Measurements from ENCODE around the gene RUFY3. TPM values are rescaled to one million over a fixed set of nuclear protein-coding genes. Genes with fewer than 3 reads are reported as not detected.

The RUFY3 gene
- total RNA-seq, 1 experiment from 2014 or later: 32.9 TPM

DNA sequence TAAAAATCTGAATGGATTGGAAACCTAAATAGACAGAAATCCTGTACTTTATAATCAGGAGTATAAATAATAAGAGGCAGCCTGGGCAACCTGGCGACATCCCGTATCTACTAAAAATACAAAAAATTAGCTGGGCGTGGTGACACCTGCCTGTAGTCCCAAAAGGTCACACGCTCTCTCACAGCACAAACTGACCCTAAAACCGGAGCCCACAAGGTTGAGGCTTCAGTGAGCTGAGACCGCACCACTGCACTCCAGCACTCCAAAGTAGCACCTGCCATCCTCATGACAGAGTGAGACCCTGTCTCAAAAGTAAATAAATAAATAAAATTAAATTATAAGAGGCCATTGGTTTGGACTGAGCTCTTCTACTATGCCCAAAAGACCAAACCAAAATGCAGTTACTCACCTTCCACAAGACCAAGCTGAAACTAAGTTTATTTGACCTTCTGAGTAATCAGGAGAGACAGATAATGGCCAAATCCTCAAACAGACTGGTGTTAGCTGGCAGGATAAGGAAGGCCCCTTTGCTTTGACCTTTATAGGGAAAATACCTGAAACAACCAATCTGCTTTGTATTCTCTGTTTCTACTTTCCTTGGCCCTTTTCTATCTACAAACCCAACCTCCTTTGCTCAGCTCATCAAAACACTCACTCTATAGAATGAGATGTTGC is 121.1 kb downstream of the RUFY3 start:
- Histone ChIP-seq H3K79me2 (ENCODE audit: insufficient read depth, low read length) (peaks cover 18% of the 10 kb centered on the region), H3K36me3 (ENCODE audit: control insufficient read depth in 1 of 2, insufficient read depth in 2 of 2, low read length in 2 of 2) (no peaks in the 10 kb centered on the region), H3K27ac (ENCODE audit: low read depth, low read length) (no peak overlapping the region), H2AFZ (ENCODE audit: low read depth, low read length, poor library complexity, severe bottlenecking) (no peak overlapping the region), H3K27me3 (ENCODE audit: insufficient read depth, low read length) (no peaks in the 10 kb centered on the region), H3K9me2 (ENCODE audit: insufficient read depth) (no peaks in the 10 kb centered on the region), H3K4me2 (ENCODE audit: low read length) (no peak overlapping the region), H3K4me1 (ENCODE audit: control insufficient read depth in 1 of 2, insufficient read depth in 2 of 2, low read length in 2 of 2) (peaks cover 0 to 6% of the 10 kb centered on the region in 2 experiments; a peak in 1 of 4 replicates), H3K4me3 (replicated peaks in 1 of 2; ENCODE audit: low read depth in 1 of 2, low read length in 2 of 2) (no peak overlapping the region), H3K9me3 (ENCODE audit: control insufficient read depth in 1 of 2, insufficient read depth in 1 of 2, low read depth in 1 of 2, low read length in 2 of 2) (no peaks in the 10 kb centered on the region), H4K20me1 (ENCODE audit: insufficient read depth) (peaks cover 4% of the 10 kb centered on the region; the same call in 1 of the 2 replicates), H3K9ac (ENCODE audit: low read length) (no peak overlapping the region)
- no peak for TF ChIP-seq POLR2AphosphoS5 (IDR thresholded peaks at IDR 0.05; ENCODE audit: low read depth, low read length)
- no peak for TF ChIP-seq SIN3A (IDR thresholded peaks at IDR 0.05; ENCODE audit: low read depth)
- no peak for TF ChIP-seq POLR2A (IDR thresholded peaks at IDR 0.05; ENCODE audit: borderline replicate concordance, extremely low read depth, insufficient read depth, insufficient read length)
- no peak for TF ChIP-seq JUND (IDR thresholded peaks at IDR 0.05)
- no peak for TF ChIP-seq CEBPB (IDR thresholded peaks at IDR 0.05; ENCODE audit: low read depth)
- no peak for TF ChIP-seq CBX3 (IDR thresholded peaks at IDR 0.05; ENCODE audit: low read depth)
- no peak for DNase-seq (ENCODE audit: low read depth, low spot score)
- ChIA-PET CTCF (no interaction called here), RAD21 (ENCODE audit: low non-redundant PET in 1 of 2, low total read pairs in 2 of 2, uncharacterized antibody in 2 of 2, unreplicated experiment in 2 of 2) (no interaction called here), POLR2A (no interaction called here)
- ATAC-seq: no peak
- intact Hi-C loops (cut with micrococcal nuclease): loop anchor here (5.0 kb wide), 1 partner anchor 149 kb away; the partner anchor contains the start of gene DCK
- BruUV-seq (replicated peaks): no TSS peak

DNA sequence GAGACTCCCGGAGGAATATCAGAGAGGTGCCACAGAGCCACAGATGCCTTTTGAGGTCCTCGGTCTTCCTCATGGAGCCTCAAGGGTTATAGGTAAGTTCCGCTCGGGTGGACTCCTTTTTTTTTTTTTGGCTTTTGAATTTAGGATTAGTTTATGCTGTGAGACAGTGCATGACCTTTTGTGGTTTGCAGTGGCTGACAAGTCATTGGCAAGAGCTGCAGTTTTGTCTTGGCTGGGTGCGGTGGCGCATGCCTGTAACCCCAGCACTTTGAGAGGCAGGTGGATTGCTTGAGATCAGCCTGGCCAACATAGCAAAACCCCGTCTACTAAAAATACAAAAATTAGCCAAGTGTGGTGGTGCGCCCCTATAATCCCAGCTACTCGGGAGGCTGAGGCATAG is 122.4 kb downstream of the RUFY3 start:
- ChIA-PET POLR2A (no interaction called here), RAD21 (ENCODE audit: low non-redundant PET in 1 of 2, low total read pairs in 2 of 2, uncharacterized antibody in 2 of 2, unreplicated experiment in 2 of 2) (no interaction called here), CTCF (no interaction called here)
- intact Hi-C loops (cut with micrococcal nuclease): loop anchor here (5.0 kb wide), 1 partner anchor 148 kb away; the partner anchor contains the start of gene DCK
- Histone ChIP-seq H4K20me1 (ENCODE audit: insufficient read depth) (no peaks in the 10 kb centered on the region), H3K9ac (ENCODE audit: low read length) (no peak overlapping the region), H3K27me3 (ENCODE audit: insufficient read depth, low read length) (no peaks in the 10 kb centered on the region), H2AFZ (ENCODE audit: low read depth, low read length, poor library complexity, severe bottlenecking) (no peak overlapping the region), H3K9me2 (ENCODE audit: insufficient read depth) (no peaks in the 10 kb centered on the region), H3K4me1 (ENCODE audit: control insufficient read depth in 1 of 2, insufficient read depth in 2 of 2, low read length in 2 of 2) (peaks cover 0 to 6% of the 10 kb centered on the region in 2 experiments; a peak in 1 of 4 replicates), H3K9me3 (ENCODE audit: control insufficient read depth in 1 of 2, insufficient read depth in 1 of 2, low read depth in 1 of 2, low read length in 2 of 2) (no peaks in the 10 kb centered on the region), H3K27ac (ENCODE audit: low read depth, low read length) (no peak overlapping the region), H3K4me2 (ENCODE audit: low read length) (no peak overlapping the region), H3K79me2 (ENCODE audit: insufficient read depth, low read length) (peaks cover 5% of the 10 kb centered on the region), H3K4me3 (replicated peaks in 1 of 2; ENCODE audit: low read depth in 1 of 2, low read length in 2 of 2) (no peak overlapping the region), H3K36me3 (ENCODE audit: control insufficient read depth in 1 of 2, insufficient read depth in 2 of 2, low read length in 2 of 2) (no peaks in the 10 kb centered on the region)
- BruUV-seq (replicated peaks): no TSS peak
- ATAC-seq (no peak), DNase-seq (ENCODE audit: low read depth, low spot score) (no peak)
- TF ChIP-seq POLR2AphosphoS5 (IDR thresholded peaks at IDR 0.05; ENCODE audit: low read depth, low read length) (no peak), ZFX (IDR thresholded peaks at IDR 0.05) (no peak), JUND (IDR thresholded peaks at IDR 0.05) (no peak), CEBPB (IDR thresholded peaks at IDR 0.05; ENCODE audit: low read depth) (no peak), YY1 (IDR thresholded peaks at IDR 0.05; ENCODE audit: extremely low read depth, insufficient replicate concordance, low read depth, low read length) (no peak), SIN3A (IDR thresholded peaks at IDR 0.05; ENCODE audit: low read depth) (no peak), FOSL1 (IDR thresholded peaks at IDR 0.05; ENCODE audit: low read depth) (no peak), EZH2 (IDR thresholded peaks at IDR 0.05) (no peak), CBX3 (IDR thresholded peaks at IDR 0.05; ENCODE audit: low read depth) (no peak), RAD21 (IDR thresholded peaks at IDR 0.05; ENCODE audit: low read depth) (no peak), TCF7L2 (IDR thresholded peaks at IDR 0.05; ENCODE audit: borderline replicate concordance, extremely low read depth, insufficient read depth, insufficient read length) (no peak)
- TF ChIP-seq, protein P1, sequence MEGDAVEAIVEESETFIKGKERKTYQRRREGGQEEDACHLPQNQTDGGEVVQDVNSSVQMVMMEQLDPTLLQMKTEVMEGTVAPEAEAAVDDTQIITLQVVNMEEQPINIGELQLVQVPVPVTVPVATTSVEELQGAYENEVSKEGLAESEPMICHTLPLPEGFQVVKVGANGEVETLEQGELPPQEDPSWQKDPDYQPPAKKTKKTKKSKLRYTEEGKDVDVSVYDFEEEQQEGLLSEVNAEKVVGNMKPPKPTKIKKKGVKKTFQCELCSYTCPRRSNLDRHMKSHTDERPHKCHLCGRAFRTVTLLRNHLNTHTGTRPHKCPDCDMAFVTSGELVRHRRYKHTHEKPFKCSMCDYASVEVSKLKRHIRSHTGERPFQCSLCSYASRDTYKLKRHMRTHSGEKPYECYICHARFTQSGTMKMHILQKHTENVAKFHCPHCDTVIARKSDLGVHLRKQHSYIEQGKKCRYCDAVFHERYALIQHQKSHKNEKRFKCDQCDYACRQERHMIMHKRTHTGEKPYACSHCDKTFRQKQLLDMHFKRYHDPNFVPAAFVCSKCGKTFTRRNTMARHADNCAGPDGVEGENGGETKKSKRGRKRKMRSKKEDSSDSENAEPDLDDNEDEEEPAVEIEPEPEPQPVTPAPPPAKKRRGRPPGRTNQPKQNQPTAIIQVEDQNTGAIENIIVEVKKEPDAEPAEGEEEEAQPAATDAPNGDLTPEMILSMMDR (IDR thresholded peaks at IDR 0.05 in 2 of 3, conservative IDR thresholded peaks at IDR 0.05 in 1 of 3; ENCODE audit: borderline replicate concordance in 1 of 3, insufficient read depth in 1 of 3, low read depth in 2 of 3, low read length in 2 of 3): no peak
- TF ChIP-seq, protein P2, sequence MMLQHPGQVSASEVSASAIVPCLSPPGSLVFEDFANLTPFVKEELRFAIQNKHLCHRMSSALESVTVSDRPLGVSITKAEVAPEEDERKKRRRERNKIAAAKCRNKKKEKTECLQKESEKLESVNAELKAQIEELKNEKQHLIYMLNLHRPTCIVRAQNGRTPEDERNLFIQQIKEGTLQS (IDR thresholded peaks at IDR 0.05): no peak
- TF ChIP-seq, protein P3, sequence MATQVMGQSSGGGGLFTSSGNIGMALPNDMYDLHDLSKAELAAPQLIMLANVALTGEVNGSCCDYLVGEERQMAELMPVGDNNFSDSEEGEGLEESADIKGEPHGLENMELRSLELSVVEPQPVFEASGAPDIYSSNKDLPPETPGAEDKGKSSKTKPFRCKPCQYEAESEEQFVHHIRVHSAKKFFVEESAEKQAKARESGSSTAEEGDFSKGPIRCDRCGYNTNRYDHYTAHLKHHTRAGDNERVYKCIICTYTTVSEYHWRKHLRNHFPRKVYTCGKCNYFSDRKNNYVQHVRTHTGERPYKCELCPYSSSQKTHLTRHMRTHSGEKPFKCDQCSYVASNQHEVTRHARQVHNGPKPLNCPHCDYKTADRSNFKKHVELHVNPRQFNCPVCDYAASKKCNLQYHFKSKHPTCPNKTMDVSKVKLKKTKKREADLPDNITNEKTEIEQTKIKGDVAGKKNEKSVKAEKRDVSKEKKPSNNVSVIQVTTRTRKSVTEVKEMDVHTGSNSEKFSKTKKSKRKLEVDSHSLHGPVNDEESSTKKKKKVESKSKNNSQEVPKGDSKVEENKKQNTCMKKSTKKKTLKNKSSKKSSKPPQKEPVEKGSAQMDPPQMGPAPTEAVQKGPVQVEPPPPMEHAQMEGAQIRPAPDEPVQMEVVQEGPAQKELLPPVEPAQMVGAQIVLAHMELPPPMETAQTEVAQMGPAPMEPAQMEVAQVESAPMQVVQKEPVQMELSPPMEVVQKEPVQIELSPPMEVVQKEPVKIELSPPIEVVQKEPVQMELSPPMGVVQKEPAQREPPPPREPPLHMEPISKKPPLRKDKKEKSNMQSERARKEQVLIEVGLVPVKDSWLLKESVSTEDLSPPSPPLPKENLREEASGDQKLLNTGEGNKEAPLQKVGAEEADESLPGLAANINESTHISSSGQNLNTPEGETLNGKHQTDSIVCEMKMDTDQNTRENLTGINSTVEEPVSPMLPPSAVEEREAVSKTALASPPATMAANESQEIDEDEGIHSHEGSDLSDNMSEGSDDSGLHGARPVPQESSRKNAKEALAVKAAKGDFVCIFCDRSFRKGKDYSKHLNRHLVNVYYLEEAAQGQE (IDR thresholded peaks at IDR 0.05; ENCODE audit: low read depth): no peak

All from HCT116 (cell line).